Measurements from ENCODE around the gene SLC51B.

Gene SLC51B

GRCh38 chr15:65028338-65028737 is 16.8 kb upstream of the SLC51B start:
- TF ChIP-seq POLR2AphosphoS5 (IDR thresholded peaks at IDR 0.05; ENCODE audit: low read depth, low read length): no peak
- TF ChIP-seq, protein P1, sequence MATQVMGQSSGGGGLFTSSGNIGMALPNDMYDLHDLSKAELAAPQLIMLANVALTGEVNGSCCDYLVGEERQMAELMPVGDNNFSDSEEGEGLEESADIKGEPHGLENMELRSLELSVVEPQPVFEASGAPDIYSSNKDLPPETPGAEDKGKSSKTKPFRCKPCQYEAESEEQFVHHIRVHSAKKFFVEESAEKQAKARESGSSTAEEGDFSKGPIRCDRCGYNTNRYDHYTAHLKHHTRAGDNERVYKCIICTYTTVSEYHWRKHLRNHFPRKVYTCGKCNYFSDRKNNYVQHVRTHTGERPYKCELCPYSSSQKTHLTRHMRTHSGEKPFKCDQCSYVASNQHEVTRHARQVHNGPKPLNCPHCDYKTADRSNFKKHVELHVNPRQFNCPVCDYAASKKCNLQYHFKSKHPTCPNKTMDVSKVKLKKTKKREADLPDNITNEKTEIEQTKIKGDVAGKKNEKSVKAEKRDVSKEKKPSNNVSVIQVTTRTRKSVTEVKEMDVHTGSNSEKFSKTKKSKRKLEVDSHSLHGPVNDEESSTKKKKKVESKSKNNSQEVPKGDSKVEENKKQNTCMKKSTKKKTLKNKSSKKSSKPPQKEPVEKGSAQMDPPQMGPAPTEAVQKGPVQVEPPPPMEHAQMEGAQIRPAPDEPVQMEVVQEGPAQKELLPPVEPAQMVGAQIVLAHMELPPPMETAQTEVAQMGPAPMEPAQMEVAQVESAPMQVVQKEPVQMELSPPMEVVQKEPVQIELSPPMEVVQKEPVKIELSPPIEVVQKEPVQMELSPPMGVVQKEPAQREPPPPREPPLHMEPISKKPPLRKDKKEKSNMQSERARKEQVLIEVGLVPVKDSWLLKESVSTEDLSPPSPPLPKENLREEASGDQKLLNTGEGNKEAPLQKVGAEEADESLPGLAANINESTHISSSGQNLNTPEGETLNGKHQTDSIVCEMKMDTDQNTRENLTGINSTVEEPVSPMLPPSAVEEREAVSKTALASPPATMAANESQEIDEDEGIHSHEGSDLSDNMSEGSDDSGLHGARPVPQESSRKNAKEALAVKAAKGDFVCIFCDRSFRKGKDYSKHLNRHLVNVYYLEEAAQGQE (IDR thresholded peaks at IDR 0.05; ENCODE audit: insufficient read depth in 1 of 2, low read depth in 2 of 2, low read length in 2 of 2): no peak
- TF ChIP-seq TAF1 (IDR thresholded peaks at IDR 0.05; ENCODE audit: borderline replicate concordance, insufficient read depth, low read length): no peak
- no peak for TF ChIP-seq FOXP2 (optimal IDR thresholded peaks at IDR 0.05; ENCODE audit: borderline replicate concordance, extremely low read depth, extremely low read length, insufficient read depth)
- TF ChIP-seq SIN3A (IDR thresholded peaks at IDR 0.05; ENCODE audit: borderline replicate concordance, insufficient read depth, low read length): no peak

DNA sequence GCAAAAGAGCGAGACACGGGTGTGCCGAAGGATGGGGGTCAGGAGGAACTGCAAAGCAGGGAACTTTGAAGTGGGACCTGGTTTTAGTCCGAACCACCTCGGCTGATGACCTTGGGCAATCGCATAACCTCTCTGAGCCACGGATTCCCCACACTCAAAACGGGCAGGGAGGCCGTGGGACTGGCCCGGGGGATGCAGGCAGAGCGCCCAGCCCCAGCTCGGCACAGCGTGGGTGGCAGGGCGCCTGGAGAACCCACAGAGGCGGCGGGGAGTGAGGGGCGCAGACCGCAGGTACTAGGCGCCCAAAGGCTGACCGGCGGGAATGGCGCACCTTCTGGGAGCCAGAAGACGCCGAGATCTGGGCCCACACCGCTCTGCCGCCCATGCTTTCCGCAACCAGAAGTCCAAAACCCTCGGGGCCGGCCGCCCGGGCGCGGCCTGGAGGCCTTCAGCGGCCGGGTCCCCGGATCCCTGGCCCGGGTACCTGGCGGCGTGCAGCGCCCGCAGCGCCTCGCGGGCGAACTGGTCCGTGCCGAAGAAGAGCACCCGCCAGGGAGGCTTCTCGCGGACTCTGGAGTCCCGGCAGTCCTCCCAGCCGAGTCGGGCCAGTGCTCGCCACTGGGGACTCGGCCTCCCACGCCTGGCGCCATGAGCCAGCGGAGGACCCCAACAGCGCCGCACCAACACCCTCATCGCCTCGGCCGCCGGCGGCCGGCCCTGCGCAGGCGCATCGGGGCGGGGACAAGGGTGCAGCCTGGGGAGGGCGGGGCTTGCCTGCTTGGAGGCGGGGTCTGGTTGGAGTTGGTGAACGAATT is 16.1 kb upstream of the SLC51B start, which contains the start of gene MTFMT:
TSS of gene MTFMT (minus strand) at position 719 of the 815 bp plus-strand sequence. CDS start at position 693, 26 bp downstream.
- TF ChIP-seq POLR2AphosphoS5 (IDR thresholded peaks at IDR 0.05; ENCODE audit: low read depth, low read length) (peak; percentile 99), TAF1 (IDR thresholded peaks at IDR 0.05; ENCODE audit: borderline replicate concordance, insufficient read depth, low read length) (peak; percentile 77), SIN3A (IDR thresholded peaks at IDR 0.05; ENCODE audit: borderline replicate concordance, insufficient read depth, low read length) (no peak)
- TF ChIP-seq, protein P1 (IDR thresholded peaks at IDR 0.05; ENCODE audit: insufficient read depth in 1 of 2, low read depth in 2 of 2, low read length in 2 of 2): no peak

DNA sequence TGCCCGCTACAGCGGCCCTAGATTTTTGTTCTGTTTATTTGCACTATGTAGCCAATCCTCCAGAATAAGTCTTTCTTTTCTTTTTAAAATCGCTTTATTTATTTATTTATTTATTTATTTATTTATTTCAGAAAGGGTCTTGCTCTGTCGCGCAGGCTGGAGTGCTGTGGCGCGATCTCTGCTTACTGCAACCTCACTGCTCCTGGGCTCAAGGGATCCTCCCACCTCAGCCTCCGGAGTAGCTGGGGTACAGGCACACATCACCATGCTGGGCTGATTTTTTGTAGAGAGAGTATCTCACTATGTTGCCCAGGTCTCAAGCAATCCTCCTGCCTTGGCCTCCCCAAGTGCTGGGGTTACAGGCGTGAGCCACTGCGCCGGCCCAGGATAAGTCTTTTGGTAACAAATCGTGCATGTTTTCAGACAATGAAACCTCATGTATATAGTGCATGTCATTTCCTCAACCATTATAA is 15.4 kb upstream of the SLC51B start:
- no peak for TF ChIP-seq POLR2AphosphoS5 (IDR thresholded peaks at IDR 0.05; ENCODE audit: low read depth, low read length)
- TF ChIP-seq SIN3A (IDR thresholded peaks at IDR 0.05; ENCODE audit: borderline replicate concordance, insufficient read depth, low read length): no peak
- TF ChIP-seq TAF1 (IDR thresholded peaks at IDR 0.05; ENCODE audit: borderline replicate concordance, insufficient read depth, low read length): no peak

DNA sequence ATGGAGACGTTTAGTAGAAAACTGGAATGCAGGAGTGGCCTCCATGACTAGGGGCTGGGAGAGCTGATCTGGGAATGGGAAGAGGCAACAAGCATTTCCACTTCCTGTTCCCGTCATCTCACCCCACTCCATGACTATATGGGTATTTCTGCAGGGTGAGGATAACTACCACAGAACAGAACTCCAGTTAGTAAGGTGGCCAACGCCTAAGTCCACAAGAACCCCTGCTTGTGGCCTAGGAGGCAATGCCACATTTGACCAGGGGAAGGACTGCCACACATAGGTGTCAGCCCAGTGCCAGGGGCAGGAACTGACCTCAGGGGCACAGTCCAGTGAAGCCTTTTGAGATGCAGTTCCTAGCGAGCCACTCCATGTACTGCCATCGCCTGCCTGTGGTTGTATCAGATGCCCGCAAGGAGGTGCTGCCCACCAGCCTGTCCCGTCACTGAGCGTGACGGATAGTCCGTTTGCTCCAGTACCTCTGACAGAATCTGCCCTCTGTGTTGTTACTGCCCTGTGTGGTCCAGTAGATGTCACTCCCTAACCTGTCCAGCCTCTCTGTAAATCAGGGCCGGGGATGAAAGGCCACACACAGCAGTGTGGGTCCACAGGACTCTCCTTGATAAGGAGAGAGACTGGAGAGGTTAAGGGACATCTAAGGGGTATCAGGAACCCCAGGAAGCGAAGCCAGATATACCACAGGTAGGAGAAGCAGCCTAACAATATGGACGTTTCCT is 12.2 kb upstream of the SLC51B start:
- TF ChIP-seq TAF1 (IDR thresholded peaks at IDR 0.05; ENCODE audit: borderline replicate concordance, insufficient read depth, low read length) (no peak), SIN3A (IDR thresholded peaks at IDR 0.05; ENCODE audit: borderline replicate concordance, insufficient read depth, low read length) (no peak), FOXP2 (optimal IDR thresholded peaks at IDR 0.05; ENCODE audit: borderline replicate concordance, extremely low read depth, extremely low read length, insufficient read depth) (peak; percentile 76), POLR2AphosphoS5 (IDR thresholded peaks at IDR 0.05; ENCODE audit: low read depth, low read length) (no peak)
- TF ChIP-seq, protein P1 (IDR thresholded peaks at IDR 0.05; ENCODE audit: insufficient read depth in 1 of 2, low read depth in 2 of 2, low read length in 2 of 2): no peak

GRCh38 chr15:65033659-65034269 is 11.4 kb upstream of the SLC51B start:
- TF ChIP-seq FOXP2 (optimal IDR thresholded peaks at IDR 0.05; ENCODE audit: borderline replicate concordance, extremely low read depth, extremely low read length, insufficient read depth) (no peak), TAF1 (IDR thresholded peaks at IDR 0.05; ENCODE audit: borderline replicate concordance, insufficient read depth, low read length) (no peak)
